ENCODE measurements around the gene DVL2.

The DVL2 gene

GRCh38 chr17:7219812-7220592, 14.3 kb downstream of the DVL2 start, which contains the start of the genes ACADVL and DLG4:
ACADVL (plus strand) TSS chr17:7219938; CDS start chr17:7219985, 47 bp downstream.
DLG4 (minus strand) TSS chr17:7219836.
- Histone ChIP-seq H3K27me3 (ENCODE audit: insufficient read depth, poor library complexity, severe bottlenecking) (no peaks in the 10 kb centered on the region), H3K4me3 (replicated peaks; ENCODE audit: insufficient read depth, low read length) (peak within 1 kb of the TSS; percentile 60), H3K27ac (replicated peaks) (peak within 1 kb of the TSS; percentile 63)
- TF ChIP-seq SPI1 (IDR thresholded peaks at IDR 0.05; ENCODE audit: borderline replicate concordance, low read depth) (peak; percentile 20; the same call in 1 of the 2 replicates), CTCF (IDR thresholded peaks at IDR 0.05; ENCODE audit: insufficient read depth, low read length) (no peak)
- peak in 1 of 2 experiments; percentile 63 for DNase-seq (ENCODE audit: low read depth in 1 of 2, low spot score in 1 of 2)

DNA sequence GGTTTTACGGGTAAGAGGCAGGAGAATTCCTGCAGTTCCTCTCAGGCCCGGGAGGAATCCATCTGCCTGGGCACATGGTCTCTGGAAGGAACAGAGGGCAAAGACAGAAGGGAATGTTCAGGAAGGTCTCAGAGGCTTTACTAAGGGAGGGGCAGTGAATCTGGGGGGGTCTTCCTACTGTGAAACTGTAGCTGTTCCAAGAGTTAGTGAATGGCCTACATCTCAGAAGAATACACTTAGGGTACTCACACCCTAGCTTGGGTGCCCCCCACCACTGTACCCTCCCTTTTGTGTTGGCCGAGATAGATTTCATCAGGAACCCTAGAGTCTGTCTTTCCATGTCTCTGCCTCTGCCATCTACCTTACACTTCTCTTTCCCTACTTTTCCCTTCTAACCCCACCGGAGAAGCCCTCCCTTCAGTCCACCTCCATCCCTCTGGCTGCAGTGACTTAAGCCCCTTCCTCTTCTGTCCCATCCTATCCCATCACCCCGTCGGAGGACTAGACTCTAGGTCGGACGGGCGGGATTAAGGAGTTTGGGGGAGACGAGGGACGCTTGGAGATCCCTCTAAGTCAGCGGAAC, 15.0 kb downstream of the DVL2 start:
- Histone ChIP-seq H3K27ac (replicated peaks) (peak overlapping the region; percentile 63), H3K27me3 (ENCODE audit: insufficient read depth, poor library complexity, severe bottlenecking) (no peaks in the 10 kb centered on the region), H3K4me3 (replicated peaks; ENCODE audit: insufficient read depth, low read length) (peak overlapping the region; percentile 60)
- no peak for DNase-seq (ENCODE audit: low read depth in 1 of 2, low spot score in 1 of 2)
- TF ChIP-seq SPI1 (IDR thresholded peaks at IDR 0.05; ENCODE audit: borderline replicate concordance, low read depth) (no peak), GABPA (IDR thresholded peaks at IDR 0.05; ENCODE audit: low read depth) (no peak), POLR2AphosphoS5 (IDR thresholded peaks at IDR 0.05; ENCODE audit: low read depth) (no peak), CTCF (IDR thresholded peaks at IDR 0.05; ENCODE audit: insufficient read depth, low read length) (no peak)
- TF ChIP-seq, protein P1, sequence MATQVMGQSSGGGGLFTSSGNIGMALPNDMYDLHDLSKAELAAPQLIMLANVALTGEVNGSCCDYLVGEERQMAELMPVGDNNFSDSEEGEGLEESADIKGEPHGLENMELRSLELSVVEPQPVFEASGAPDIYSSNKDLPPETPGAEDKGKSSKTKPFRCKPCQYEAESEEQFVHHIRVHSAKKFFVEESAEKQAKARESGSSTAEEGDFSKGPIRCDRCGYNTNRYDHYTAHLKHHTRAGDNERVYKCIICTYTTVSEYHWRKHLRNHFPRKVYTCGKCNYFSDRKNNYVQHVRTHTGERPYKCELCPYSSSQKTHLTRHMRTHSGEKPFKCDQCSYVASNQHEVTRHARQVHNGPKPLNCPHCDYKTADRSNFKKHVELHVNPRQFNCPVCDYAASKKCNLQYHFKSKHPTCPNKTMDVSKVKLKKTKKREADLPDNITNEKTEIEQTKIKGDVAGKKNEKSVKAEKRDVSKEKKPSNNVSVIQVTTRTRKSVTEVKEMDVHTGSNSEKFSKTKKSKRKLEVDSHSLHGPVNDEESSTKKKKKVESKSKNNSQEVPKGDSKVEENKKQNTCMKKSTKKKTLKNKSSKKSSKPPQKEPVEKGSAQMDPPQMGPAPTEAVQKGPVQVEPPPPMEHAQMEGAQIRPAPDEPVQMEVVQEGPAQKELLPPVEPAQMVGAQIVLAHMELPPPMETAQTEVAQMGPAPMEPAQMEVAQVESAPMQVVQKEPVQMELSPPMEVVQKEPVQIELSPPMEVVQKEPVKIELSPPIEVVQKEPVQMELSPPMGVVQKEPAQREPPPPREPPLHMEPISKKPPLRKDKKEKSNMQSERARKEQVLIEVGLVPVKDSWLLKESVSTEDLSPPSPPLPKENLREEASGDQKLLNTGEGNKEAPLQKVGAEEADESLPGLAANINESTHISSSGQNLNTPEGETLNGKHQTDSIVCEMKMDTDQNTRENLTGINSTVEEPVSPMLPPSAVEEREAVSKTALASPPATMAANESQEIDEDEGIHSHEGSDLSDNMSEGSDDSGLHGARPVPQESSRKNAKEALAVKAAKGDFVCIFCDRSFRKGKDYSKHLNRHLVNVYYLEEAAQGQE (IDR thresholded peaks at IDR 0.05; ENCODE audit: insufficient replicate concordance, low read depth) = no peak

- H3K27me3 ChIP-seq (ENCODE audit: insufficient read depth, poor library complexity, severe bottlenecking) = no peaks in the 10 kb centered on the region
- TF ChIP-seq SPI1 (IDR thresholded peaks at IDR 0.05; ENCODE audit: borderline replicate concordance, low read depth) (no peak), POLR2AphosphoS5 (IDR thresholded peaks at IDR 0.05; ENCODE audit: low read depth) (no peak), CTCF (IDR thresholded peaks at IDR 0.05; ENCODE audit: insufficient read depth, low read length) (no peak), GABPA (IDR thresholded peaks at IDR 0.05; ENCODE audit: low read depth) (no peak)
- TF ChIP-seq, protein P1 (IDR thresholded peaks at IDR 0.05; ENCODE audit: insufficient replicate concordance, low read depth) = no peak
- no peak overlapping the region for H3K4me3 ChIP-seq (replicated peaks; ENCODE audit: insufficient read depth, low read length)
- DNase-seq (ENCODE audit: low read depth in 1 of 2, low spot score in 1 of 2) = no peak
- no peak overlapping the region for H3K27ac ChIP-seq (replicated peaks)
These were observed 15.6 kb downstream of the DVL2 start for GRCh38 chr17:7218758-7219157.

Data from HL-60 (cell line).